Adrenal gland (tissue), 5 donors: ENCODE data around the gene UGCG.

Experiments
- CTCF ChIP-seq, 6 experiments: fragments of 450-650 bp in 4 of 6; fragments of 200-600 bp in 2 of 6; sonication (generic) in 1 of 6; IDR thresholded peaks; 1 replicate in 5 of 6; 2 replicates in 1 of 6; pipeline versions ENCODE4 v1.5.1 to v1.8.0; 2016 to 2021; ENCODE audit warnings: antibody characterized with exemption in 6 of 6, mild to moderate bottlenecking in 2 of 6, moderate library complexity in 1 of 6
- POLR2A ChIP-seq, 2 donors: fragments of 450-650 bp; IDR thresholded peaks; one replicate each; pipeline ENCODE4 v1.6.1; 2017; ENCODE audit warnings: antibody characterized with exemption in 2 of 2, mild to moderate bottlenecking in 2 of 2, moderate library complexity in 1 of 2
- donor health status: DM: no; HTN: no; CAD: no.

DNA sequence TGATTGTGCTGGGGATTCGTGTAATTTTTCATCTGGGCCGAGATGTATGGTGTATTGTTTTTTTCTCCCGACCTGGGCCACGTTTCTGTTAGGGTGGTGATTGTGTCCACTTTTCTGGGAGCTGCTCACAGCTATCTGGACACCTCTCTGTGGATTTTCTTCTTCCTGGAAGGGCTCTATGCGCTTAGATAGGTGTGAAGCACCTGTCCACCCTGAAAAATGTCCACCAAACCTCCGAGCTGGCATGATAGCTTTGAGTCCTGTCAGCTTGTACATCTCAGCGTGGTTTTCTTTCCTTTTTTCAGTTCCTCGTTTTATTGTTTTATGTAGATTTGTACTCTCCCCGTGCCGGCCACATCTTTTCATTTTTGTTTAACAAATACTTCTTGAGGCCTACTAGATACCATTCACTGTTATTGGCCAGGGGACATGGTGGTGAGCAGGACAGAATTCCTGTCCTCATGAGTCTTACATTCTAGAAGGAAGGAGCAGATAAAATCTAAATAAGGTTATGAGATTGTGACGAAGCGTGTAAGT lies 1.1 kb downstream of the UGCG start:
- TF ChIP-seq CTCF (IDR thresholded peaks at IDR 0.05) (no peak), POLR2A (IDR thresholded peaks at IDR 0.05) (no peak)
